WI38 (cell line): ENCODE results near the gene TMED9.
"Not testable (repeated sequence)": the region's sequence is repeated elsewhere in the genome, so short reads cannot be mapped to it uniquely, and the experiment has no call there.

ENCODE experiments used
- H3K4me3 ChIP-seq: 2 replicates; pipeline ENCODE4 v1.5.1; 2011; ENCODE audit warnings: low read depth, mild to moderate bottlenecking, control low read depth, low read length
- TF ChIP-seq, protein P1 (sequence below): IDR thresholded peaks from 2 replicates; pipeline ENCODE4 v1.5.1; 2012; ENCODE audit warnings: low read depth, mild to moderate bottlenecking, control low read depth, low read length

TMED9 gene

DNA sequence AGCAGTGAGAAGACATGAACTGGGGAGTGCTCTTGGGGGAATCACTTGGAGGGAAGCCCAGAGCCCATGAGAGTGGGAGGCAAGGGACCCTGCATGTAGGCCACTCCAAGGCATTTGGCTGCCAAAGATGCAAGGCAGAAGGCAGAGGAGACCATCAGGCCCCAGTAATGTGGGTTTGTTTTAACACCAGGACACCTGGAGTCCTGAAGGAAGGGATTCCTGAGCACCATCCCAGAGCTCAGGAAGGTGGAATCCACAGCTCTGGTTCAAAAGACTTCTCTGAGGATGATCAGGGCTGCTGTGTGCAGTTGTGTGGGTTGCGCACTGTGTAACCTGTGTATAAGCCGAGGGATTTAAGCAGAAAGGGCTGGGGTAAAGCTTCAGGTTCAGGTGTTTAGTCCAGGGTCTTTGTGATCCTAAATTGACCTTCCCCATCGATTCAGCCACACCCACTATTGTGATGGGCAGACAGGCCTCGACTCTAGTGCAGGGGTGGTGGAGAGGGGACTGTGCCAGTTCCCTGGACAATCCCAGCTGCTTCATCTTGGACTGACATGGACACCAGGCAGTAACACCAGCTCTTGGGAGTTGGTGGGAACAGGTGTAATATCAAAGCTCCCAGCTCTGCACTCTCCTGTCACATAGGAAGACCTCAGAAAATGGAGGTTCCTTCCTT, 18.9 kb downstream of the TMED9 start:
- TF ChIP-seq, protein P1, sequence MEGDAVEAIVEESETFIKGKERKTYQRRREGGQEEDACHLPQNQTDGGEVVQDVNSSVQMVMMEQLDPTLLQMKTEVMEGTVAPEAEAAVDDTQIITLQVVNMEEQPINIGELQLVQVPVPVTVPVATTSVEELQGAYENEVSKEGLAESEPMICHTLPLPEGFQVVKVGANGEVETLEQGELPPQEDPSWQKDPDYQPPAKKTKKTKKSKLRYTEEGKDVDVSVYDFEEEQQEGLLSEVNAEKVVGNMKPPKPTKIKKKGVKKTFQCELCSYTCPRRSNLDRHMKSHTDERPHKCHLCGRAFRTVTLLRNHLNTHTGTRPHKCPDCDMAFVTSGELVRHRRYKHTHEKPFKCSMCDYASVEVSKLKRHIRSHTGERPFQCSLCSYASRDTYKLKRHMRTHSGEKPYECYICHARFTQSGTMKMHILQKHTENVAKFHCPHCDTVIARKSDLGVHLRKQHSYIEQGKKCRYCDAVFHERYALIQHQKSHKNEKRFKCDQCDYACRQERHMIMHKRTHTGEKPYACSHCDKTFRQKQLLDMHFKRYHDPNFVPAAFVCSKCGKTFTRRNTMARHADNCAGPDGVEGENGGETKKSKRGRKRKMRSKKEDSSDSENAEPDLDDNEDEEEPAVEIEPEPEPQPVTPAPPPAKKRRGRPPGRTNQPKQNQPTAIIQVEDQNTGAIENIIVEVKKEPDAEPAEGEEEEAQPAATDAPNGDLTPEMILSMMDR = no peak
- H3K4me3 ChIP-seq = no peak overlapping the region

DNA sequence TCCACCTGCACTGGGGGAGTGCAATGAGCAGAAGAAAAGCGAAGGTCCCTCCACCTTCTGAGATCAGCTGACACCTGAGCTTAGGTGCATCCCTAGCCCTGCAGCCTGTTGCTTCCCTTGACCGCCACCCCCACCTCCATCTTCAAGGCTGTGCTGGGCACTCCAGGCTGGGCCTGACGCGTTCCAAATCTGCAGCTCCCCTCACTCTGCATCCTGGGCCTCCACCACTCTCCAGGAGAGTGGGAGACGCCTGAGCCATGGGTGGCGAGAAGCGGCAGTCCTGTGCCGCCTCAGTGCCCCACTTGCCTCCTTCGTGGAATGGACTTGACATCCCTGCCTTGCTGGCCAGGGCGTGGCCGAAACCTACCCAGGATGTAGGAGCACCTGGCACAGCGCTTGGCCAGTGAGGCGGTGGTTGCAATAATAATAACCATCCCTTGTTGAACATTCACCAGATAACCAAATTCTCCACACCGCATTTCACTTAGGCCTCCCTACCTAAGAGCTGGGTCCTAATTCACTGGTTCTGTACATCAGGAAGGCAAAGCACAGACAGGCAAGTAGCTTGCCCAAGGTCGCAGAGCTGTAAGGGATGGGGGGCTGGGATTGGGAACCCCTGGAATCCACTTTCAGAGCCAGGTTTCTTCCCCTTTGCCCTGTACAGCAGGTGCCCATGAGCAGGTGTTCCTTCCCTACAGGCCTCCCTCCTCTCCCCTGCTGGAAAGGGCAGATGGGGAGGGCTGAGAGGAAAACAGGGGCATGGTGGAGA, 19.6 kb downstream of the TMED9 start:
- no peak overlapping the region for H3K4me3 ChIP-seq
- TF ChIP-seq, protein P1 = no peak

DNA sequence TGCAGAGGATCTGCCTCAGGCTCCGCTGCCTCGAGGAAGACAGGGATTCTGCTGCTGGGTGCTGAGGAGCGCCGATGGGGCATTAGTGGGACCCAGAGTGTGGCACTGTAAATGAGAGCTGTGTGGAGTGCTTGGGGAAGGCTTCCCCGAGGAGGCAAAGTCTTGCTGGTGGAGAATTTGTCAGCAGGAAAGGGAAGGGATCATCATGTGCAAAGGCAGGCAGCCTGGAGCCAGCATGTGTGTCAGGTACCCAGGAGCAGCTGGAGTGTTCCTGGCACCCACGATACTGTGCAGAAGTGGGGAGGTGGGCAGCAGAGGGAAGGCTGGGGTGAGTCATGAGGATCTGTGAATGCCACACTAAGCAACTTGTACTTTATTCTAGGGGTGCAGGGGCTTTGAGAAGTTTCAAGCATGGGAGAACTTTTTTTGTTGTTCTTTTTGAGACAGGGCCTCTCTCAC, 20.2 kb downstream of the TMED9 start:
- TF ChIP-seq, protein P1 = no peak
- no peak overlapping the region for H3K4me3 ChIP-seq

DNA sequence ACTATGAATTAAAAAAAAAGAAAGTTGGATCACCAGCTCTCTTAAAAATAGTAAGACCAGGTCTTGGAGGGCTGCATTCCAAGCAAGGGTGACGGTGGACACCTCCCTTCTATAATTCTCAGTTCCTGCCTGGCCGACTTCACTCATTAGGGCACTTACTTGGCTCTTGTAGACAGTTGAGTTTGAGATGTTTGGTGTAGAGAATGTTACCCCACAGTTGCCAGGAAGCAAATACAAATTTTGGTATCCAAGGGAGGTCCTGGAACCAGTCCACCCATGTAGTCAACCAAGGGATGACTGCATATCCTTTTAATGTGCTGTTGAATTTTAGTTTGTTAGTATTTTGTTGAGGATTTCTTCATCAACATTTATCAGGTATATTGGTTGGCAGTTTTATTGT, 28.6 kb downstream of the TMED9 start:
- no peak overlapping the region for H3K4me3 ChIP-seq
- TF ChIP-seq, protein P1 = no peak

DNA sequence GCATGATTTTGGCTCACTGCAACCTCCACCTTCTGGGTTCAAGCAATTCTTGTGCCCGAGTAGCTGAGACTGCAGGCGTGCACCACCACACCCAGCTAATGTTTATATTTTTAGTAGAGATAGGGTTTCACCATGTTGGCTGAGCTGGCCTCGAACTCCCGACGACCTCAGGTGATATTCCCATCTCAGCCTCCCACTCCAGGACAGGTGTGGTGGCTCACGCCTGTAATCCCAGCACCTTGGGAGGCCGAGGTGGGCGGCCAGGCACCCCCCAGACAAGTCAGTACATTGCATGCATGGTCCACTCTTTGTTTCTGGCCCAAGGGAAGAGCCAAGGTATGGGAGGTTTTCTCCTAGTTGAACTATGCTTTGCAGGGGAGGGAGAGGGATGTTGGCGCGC, 32.2 kb downstream of the TMED9 start:
- H3K4me3 ChIP-seq = not testable (repeated sequence)

DNA sequence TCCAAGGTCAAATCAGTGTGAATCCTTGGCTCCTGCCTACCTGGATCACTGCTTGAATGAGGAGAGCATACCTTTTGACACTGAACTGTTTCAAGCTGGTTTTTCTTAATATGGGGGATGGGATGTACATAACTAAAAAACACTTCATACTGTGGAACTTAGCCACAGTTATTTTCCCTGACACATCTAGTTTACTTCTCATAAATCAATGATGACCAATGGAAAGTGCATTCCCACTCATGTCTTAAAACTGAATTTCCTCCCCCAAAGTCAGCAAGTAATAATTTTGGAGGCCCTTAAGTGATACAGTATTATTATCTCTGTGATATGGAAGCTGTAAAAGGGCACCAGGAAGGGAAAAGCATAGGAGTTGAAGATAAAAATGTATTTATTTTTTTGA, 38.2 kb downstream of the TMED9 start:
- H3K4me3 ChIP-seq = not testable (repeated sequence)

DNA sequence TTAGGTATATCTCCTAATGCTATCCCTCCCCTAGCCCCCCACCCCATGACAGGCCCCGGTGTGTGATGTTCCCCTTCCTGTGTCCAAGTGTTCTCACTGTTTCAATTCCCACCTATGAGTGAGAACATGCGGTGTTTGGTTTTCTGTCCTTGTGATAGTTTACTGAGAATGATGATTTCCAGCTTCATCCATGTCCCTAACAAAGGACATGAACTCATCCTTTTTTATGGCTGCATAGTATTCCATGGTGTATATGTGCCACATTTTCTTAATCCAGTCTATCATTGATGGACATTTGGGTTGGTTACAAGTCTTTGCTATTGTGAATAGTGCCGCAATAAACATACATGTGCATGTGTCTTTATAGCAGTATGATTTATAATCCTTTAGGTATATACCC, 42.9 kb downstream of the TMED9 start:
- not testable (repeated sequence) for H3K4me3 ChIP-seq

DNA sequence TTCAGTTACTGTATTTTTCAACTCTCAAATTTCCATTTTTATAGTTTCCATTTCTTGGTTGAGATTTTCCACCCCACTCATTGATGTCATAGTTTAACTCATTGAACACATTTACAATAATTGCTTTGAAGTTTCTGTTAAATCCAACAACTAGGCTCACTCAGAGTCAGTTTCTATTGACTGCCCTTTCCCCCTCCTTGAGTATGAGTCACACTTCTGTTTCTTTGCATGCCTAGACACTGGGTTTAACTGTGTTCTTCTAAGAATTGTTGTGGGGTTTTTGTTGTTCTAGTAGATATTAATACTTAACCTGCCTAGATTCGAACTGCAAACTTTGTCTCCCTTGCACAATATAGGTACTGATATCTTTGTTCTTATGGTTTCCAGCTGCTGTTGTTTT, 53.5 kb downstream of the TMED9 start:
- not testable (repeated sequence) for H3K4me3 ChIP-seq
